Adrenal gland (tissue), 5 donors: ENCODE measurements around the gene TLK2.

Source experiments
- CTCF ChIP-seq, 6 experiments: fragments of 450-650 bp in 4 of 6; fragments of 200-600 bp in 2 of 6; sonication (generic) in 1 of 6; IDR thresholded peaks; 1 replicate in 5 of 6; 2 replicates in 1 of 6; pipeline versions ENCODE4 v1.5.1 to v1.8.0; 2016 to 2021; ENCODE audit warnings: antibody characterized with exemption in 6 of 6, mild to moderate bottlenecking in 2 of 6, moderate library complexity in 1 of 6
- POLR2A ChIP-seq, 2 donors: fragments of 450-650 bp; IDR thresholded peaks; one replicate each; pipeline ENCODE4 v1.6.1; 2017; ENCODE audit warnings: antibody characterized with exemption in 2 of 2, mild to moderate bottlenecking in 2 of 2, moderate library complexity in 1 of 2
- donor health status: DM: no; HTN: no; CAD: no.

- TF ChIP-seq CTCF (IDR thresholded peaks at IDR 0.05): no peak
- no peak for TF ChIP-seq POLR2A (IDR thresholded peaks at IDR 0.05)
These were observed 22.6 kb upstream of the TLK2 start for GRCh38 chr17:62456016-62456415.
